B cell (primary cell): Measurements from ENCODE around the gene NPAS3.

ENCODE experiments used
- CTCF ChIP-seq: fragments of 200-600 bp; IDR thresholded peaks from one replicate; pipeline ENCODE4 v1.8.0; 2022; ENCODE audit warnings: antibody characterized with exemption, mild to moderate bottlenecking
- EZH2 ChIP-seq: IDR thresholded peaks from 2 replicates; pipeline ENCODE4 v1.6.1; 2012; ENCODE audit warnings: borderline replicate concordance, low read depth, mild to moderate bottlenecking, moderate library complexity, low read length; ENCODE audit not compliant: insufficient read depth, poor library complexity, severe bottlenecking

GRCh38 chr14:33184587-33184986 is 245.9 kb downstream of the NPAS3 start:
- no peak for TF ChIP-seq CTCF
- TF ChIP-seq EZH2, result no peak
